Cardiac septum (tissue), 1 donor: ENCODE results near the gene CD27. TPM values are rescaled to one million over a fixed set of nuclear protein-coding genes. Genes with fewer than 3 reads are reported as not detected.
"Not testable (repeated sequence)": the region's sequence is repeated elsewhere in the genome, so short reads cannot be mapped to it uniquely, and the experiment has no call there.

Experiments used
- DNase-seq: peaks from one replicate; pipeline ENCODE4 v3.0.0-alpha.2; 2020; ENCODE audit warnings: low spot score
- intact Hi-C: fragments of 100-400 bp; cut with DNase I; formaldehyde crosslinking; loops from one replicate; pipeline ENCODE4 v1.14.0; 2022
- total RNA-seq: library from RNA; stranded (reverse); fragmentation: NEBNext Ultra II Directional; extraction: Animal tissue kit (Norgen Biotek cat#: 25700); gene quantifications from one replicate; pipeline ENCODE4 v1.2.1, GENCODE V29; 2021
- donor health status: DM: no; HTN: no; CAD: no.

CD27 gene
- total RNA-seq, 1 donor from 2014 or later: not detected

- intact Hi-C loops: no loop called here
These were observed 12.6 kb downstream of the CD27 start for GRCh38 chr12:6457220-6457945.

GRCh38 chr12:6458281-6459003 is 13.7 kb downstream of the CD27 start:
- no peak for DNase-seq
- intact Hi-C loops: no loop called here

More at GRCh38 chr12:6457220-6457945, 12.6 kb downstream of the CD27 start:
- peak; percentile 51 for DNase-seq

GRCh38 chr12:6459004-6459337 is 14.2 kb downstream of the CD27 start:
- intact Hi-C loops: no loop called here
- no peak for DNase-seq

- no peak for DNase-seq
- intact Hi-C loops: no loop called here
These were observed 16.1 kb downstream of the CD27 start for GRCh38 chr12:6460751-6461371.

GRCh38 chr12:6461401-6462233 is 16.9 kb downstream of the CD27 start:
- intact Hi-C loops: no loop called here
- DNase-seq: peak; percentile 87

- DNase-seq: no peak
- intact Hi-C loops: no loop called here
These were observed 17.7 kb downstream of the CD27 start for GRCh38 chr12:6462234-6462995.

GRCh38 chr12:6463216-6463615 is 18.5 kb downstream of the CD27 start:
- intact Hi-C loops: no loop called here
- no peak for DNase-seq

GRCh38 chr12:6463858-6464257 is 19.1 kb downstream of the CD27 start:
- no peak for DNase-seq
- intact Hi-C loops: loop anchor here (2.0 kb wide), 1 partner anchor 41 kb away; no protein-coding TSS in a partner anchor

GRCh38 chr12:6464531-6464930 is 19.8 kb downstream of the CD27 start:
- intact Hi-C loops: loop anchor here (2.0 kb wide), 1 partner anchor 42 kb away; no protein-coding TSS in a partner anchor
- DNase-seq: no peak

GRCh38 chr12:6465467-6466183 is 20.9 kb downstream of the CD27 start:
- no peak for DNase-seq
- intact Hi-C loops: loop anchor here (2.0 kb wide), 1 partner anchor 43 kb away; no protein-coding TSS in a partner anchor

GRCh38 chr12:6466184-6466573 is 21.4 kb downstream of the CD27 start:
- DNase-seq: no peak
- intact Hi-C loops: no loop called here

- intact Hi-C loops: not testable (repeated sequence)
These were observed 22.0 kb downstream of the CD27 start for GRCh38 chr12:6466751-6467150.

GRCh38 chr12:6467571-6468282 is 23.0 kb downstream of the CD27 start:
- DNase-seq: not testable (repeated sequence)
- intact Hi-C loops: loop anchor here (1.0 kb wide), 1 partner anchor 44 kb away; no protein-coding TSS in a partner anchor

More at GRCh38 chr12:6466751-6467150, 22.0 kb downstream of the CD27 start:
- not testable (repeated sequence) for DNase-seq

- intact Hi-C loops: loop anchor here (1.0 kb wide), 1 partner anchor 45 kb away; no protein-coding TSS in a partner anchor
These were observed 23.5 kb downstream of the CD27 start for GRCh38 chr12:6468283-6468575.

GRCh38 chr12:6469092-6469491 is 24.3 kb downstream of the CD27 start:
- DNase-seq: no peak
- intact Hi-C loops: no loop called here

More at GRCh38 chr12:6468283-6468575, 23.5 kb downstream of the CD27 start:
- no peak for DNase-seq

- DNase-seq: no peak
These were observed 25.0 kb downstream of the CD27 start for GRCh38 chr12:6469609-6470374.

More at GRCh38 chr12:6469609-6470374, 25.0 kb downstream of the CD27 start:
- intact Hi-C loops: loop anchor here (5.0 kb wide), 1 partner anchor 63 kb away; the partner anchor contains the start of gene GAPDH
